Right atrium auricular region (tissue), 2 donors: Measurements from ENCODE around the gene GK2. TPM values are rescaled to one million over a fixed set of nuclear protein-coding genes. Genes with fewer than 3 reads are reported as not detected.

Experiments used
- DNase-seq: peaks from one replicate; pipeline ENCODE4 v3.0.0-alpha.2; 2019; ENCODE audit warnings: low spot score
- H3K27ac ChIP-seq, 2 donors: fragments of 200-600 bp; sonication (generic); 1 replicate in 1 of 2; 2 replicates in 1 of 2; pipeline ENCODE4 v1.5.1; 2016 to 2019
- H3K27me3 ChIP-seq, 2 donors: fragments of 200-600 bp; sonication (generic); one replicate each; pipeline versions ENCODE4 v1.5.1 to v1.6.0; 2017 to 2019
- H3K36me3 ChIP-seq: fragments of 200-600 bp; sonication (generic); one replicate; pipeline ENCODE4 v1.5.1; 2016
- H3K4me1 ChIP-seq, 2 donors: fragments of 200-600 bp; sonication (generic); one replicate each; pipeline versions ENCODE4 v1.5.1 to v1.6.0; 2017 to 2019
- H3K4me3 ChIP-seq, 2 donors: fragments of 200-600 bp; sonication (generic); 1 replicate in 1 of 2; 2 replicates in 1 of 2; pipeline ENCODE4 v1.5.1; 2017 to 2019; ENCODE audit warnings: mild to moderate bottlenecking in 1 of 2, moderate library complexity in 1 of 2
- H3K9me3 ChIP-seq, 2 donors: fragments of 200-600 bp; sonication (generic); one replicate each; pipeline ENCODE4 v1.5.1; 2019
- CTCF ChIP-seq, 2 donors: fragments of 200-600 bp; sonication (generic); IDR thresholded peaks; one replicate each; pipeline ENCODE4 v1.5.1; 2019; ENCODE audit warnings: antibody characterized with exemption in 2 of 2
- total RNA-seq, 2 donors: library from RNA; depleted of rRNA; stranded (reverse); fragments of >200 nt; gene quantifications; one replicate each; pipeline ENCODE4 v1.1.0, GENCODE V29; 2016

The GK2 gene
- total RNA-seq, 2 donors from 2014 or later: not detected

DNA sequence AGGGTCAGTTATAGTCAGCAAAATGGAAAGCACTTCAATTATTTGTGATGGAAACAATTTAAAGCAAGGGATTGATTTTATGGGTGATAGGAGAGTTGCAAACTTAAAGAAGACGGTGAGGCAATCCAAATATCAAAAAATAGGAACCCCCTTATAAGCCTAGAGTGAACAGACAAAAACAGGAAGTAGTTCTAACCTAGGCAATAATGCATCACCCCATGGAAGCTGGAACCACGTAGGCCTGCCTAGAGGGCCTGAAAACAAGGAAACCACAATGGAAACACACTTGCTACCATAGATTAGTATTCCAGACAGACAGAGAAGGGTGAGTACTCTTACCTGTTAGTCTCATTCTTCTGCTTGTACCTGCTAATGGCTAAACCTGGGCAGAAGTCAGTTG is 13.5 kb upstream of the GK2 start:
- TF ChIP-seq CTCF (IDR thresholded peaks at IDR 0.05): no peak

GRCh38 chr4:79413886-79414285 is 5.9 kb upstream of the GK2 start:
- DNase-seq: no peak
- no peak for TF ChIP-seq CTCF (IDR thresholded peaks at IDR 0.05)
- Histone ChIP-seq H3K27me3 (no peaks in the 10 kb centered on the region), H3K9me3 (no peaks in the 10 kb centered on the region), H3K4me3 (no peak overlapping the region), H3K4me1 (no peaks in the 10 kb centered on the region), H3K27ac (no peak overlapping the region), H3K36me3 (no peaks in the 10 kb centered on the region)

More for the DNA sequence above, 13.5 kb upstream of the GK2 start:
- no peak overlapping the region for H3K27ac ChIP-seq
- H3K4me1 ChIP-seq: no peaks in the 10 kb centered on the region
- H3K36me3 ChIP-seq: no peaks in the 10 kb centered on the region
- DNase-seq: no peak
- H3K9me3 ChIP-seq: peaks cover 0 to 5% of the 10 kb centered on the region in 2 donors
- H3K27me3 ChIP-seq: no peaks in the 10 kb centered on the region
- H3K4me3 ChIP-seq: no peak overlapping the region

GRCh38 chr4:79413032-79413885 is 5.2 kb upstream of the GK2 start:
- no peaks in the 10 kb centered on the region for H3K4me1 ChIP-seq
- no peak for DNase-seq
- H3K27me3 ChIP-seq: no peaks in the 10 kb centered on the region
- H3K27ac ChIP-seq: no peak overlapping the region
- no peak for TF ChIP-seq CTCF (IDR thresholded peaks at IDR 0.05)
- no peaks in the 10 kb centered on the region for H3K9me3 ChIP-seq
- H3K4me3 ChIP-seq: no peak overlapping the region
- H3K36me3 ChIP-seq: no peaks in the 10 kb centered on the region

GRCh38 chr4:79404666-79405065 is 3.4 kb downstream of the GK2 start:
- Histone ChIP-seq H3K4me3 (no peak overlapping the region), H3K27ac (no peak overlapping the region), H3K36me3 (no peaks in the 10 kb centered on the region), H3K4me1 (no peaks in the 10 kb centered on the region), H3K9me3 (no peaks in the 10 kb centered on the region), H3K27me3 (no peaks in the 10 kb centered on the region)
- DNase-seq: no peak
- TF ChIP-seq CTCF (IDR thresholded peaks at IDR 0.05): no peak

GRCh38 chr4:79403356-79403755 is 4.7 kb downstream of the GK2 start:
- no peak for DNase-seq
- no peak for TF ChIP-seq CTCF (IDR thresholded peaks at IDR 0.05)
- no peaks in the 10 kb centered on the region for H3K36me3 ChIP-seq
- no peak overlapping the region for H3K27ac ChIP-seq
- H3K4me3 ChIP-seq: no peak overlapping the region
- no peaks in the 10 kb centered on the region for H3K4me1 ChIP-seq
- H3K9me3 ChIP-seq: no peaks in the 10 kb centered on the region
- no peaks in the 10 kb centered on the region for H3K27me3 ChIP-seq
